ENCODE results near the gene HOXC10.

The HOXC10 gene

GRCh38 chr12:53950437-53950773 is 34.5 kb upstream of the HOXC10 start:
- no peak for DNase-seq
- intact Hi-C loops (cut with DNase I): no loop called here

GRCh38 chr12:53950789-53951576 is 34.0 kb upstream of the HOXC10 start:
- intact Hi-C loops (cut with DNase I): no loop called here

GRCh38 chr12:53951577-53952334 is 33.2 kb upstream of the HOXC10 start:
- no peak for DNase-seq
- intact Hi-C loops (cut with DNase I): no loop called here

More at GRCh38 chr12:53950789-53951576, 34.0 kb upstream of the HOXC10 start:
- DNase-seq: no peak

- peak in 1 of 10 donors; percentile 34 for DNase-seq
- intact Hi-C loops (cut with DNase I): no loop called here
Observed at GRCh38 chr12:53952335-53952694, 32.6 kb upstream of the HOXC10 start.

- DNase-seq: peak in 1 of 10 donors; percentile 48
- intact Hi-C loops (cut with DNase I): no loop called here
Observed at GRCh38 chr12:53952871-53953734, 31.8 kb upstream of the HOXC10 start.

GRCh38 chr12:53953831-53954693 is 30.9 kb upstream of the HOXC10 start:
- intact Hi-C loops (cut with DNase I): no loop called here

GRCh38 chr12:53954694-53955035 is 30.3 kb upstream of the HOXC10 start, which contains the start of gene HOXC12:
Gene HOXC12, plus strand, starts transcription at chr12:53954903. Its CDS starts 27 bp downstream, at chr12:53954930.
- intact Hi-C loops (cut with DNase I): no loop called here
- no peak for DNase-seq

More at GRCh38 chr12:53953831-53954693, 30.9 kb upstream of the HOXC10 start:
- no peak for DNase-seq

GRCh38 chr12:53955036-53955775 is 29.7 kb upstream of the HOXC10 start:
- intact Hi-C loops (cut with DNase I): no loop called here

GRCh38 chr12:53955776-53956250 is 29.1 kb upstream of the HOXC10 start:
- no peak for DNase-seq
- intact Hi-C loops (cut with DNase I): no loop called here

More at GRCh38 chr12:53955036-53955775, 29.7 kb upstream of the HOXC10 start:
- no peak for DNase-seq

GRCh38 chr12:53956251-53956887 is 28.6 kb upstream of the HOXC10 start:
- intact Hi-C loops (cut with DNase I): no loop called here
- DNase-seq: no peak

- DNase-seq: no peak
- intact Hi-C loops (cut with DNase I): no loop called here
Observed at GRCh38 chr12:53956914-53957536, 27.9 kb upstream of the HOXC10 start.

- intact Hi-C loops (cut with DNase I): no loop called here
- DNase-seq: peak in 1 of 10 donors; percentile 17
Observed at GRCh38 chr12:53958128-53958527, 26.8 kb upstream of the HOXC10 start.

- intact Hi-C loops (cut with DNase I): no loop called here
- peak in 1 of 10 donors; percentile 4 for DNase-seq
Observed at GRCh38 chr12:53959314-53959713, 25.6 kb upstream of the HOXC10 start.

- intact Hi-C loops (cut with DNase I): no loop called here
Observed at GRCh38 chr12:53960187-53961024, 24.5 kb upstream of the HOXC10 start.

GRCh38 chr12:53961025-53961761 is 23.8 kb upstream of the HOXC10 start:
- peak in 1 of 10 donors; percentile 77 for DNase-seq
- intact Hi-C loops (cut with DNase I): no loop called here

More at GRCh38 chr12:53960187-53961024, 24.5 kb upstream of the HOXC10 start:
- DNase-seq: peak in 1 of 10 donors; percentile 3

GRCh38 chr12:53963005-53963404 is 21.9 kb upstream of the HOXC10 start:
- intact Hi-C loops (cut with DNase I): no loop called here
- DNase-seq: peak in 1 of 10 donors; percentile 12

Data from posterior cingulate gyrus (tissue), 11 donors.